H9 (cell line): ENCODE results near the gene SLC25A34. TPM values are rescaled to one million over a fixed set of nuclear protein-coding genes. Genes with fewer than 3 reads are reported as not detected.

ENCODE experiments used
- DNase-seq: peaks from one replicate; pipeline ENCODE4 v3.0.0-alpha.2; 2017
- H2AFZ ChIP-seq: one replicate; pipeline ENCODE4 v1.6.1; 2013; ENCODE audit warnings: mild to moderate bottlenecking, low read length, control low read depth, moderate library complexity
- H2AK5ac ChIP-seq: 2 replicates; pipeline ENCODE4 v1.6.1; 2013; ENCODE audit warnings: low read length, control low read depth, mixed read lengths; ENCODE audit not compliant: insufficient read length
- H2BK120ac ChIP-seq: one replicate; pipeline ENCODE4 v1.6.1; 2013; ENCODE audit warnings: low read depth, mild to moderate bottlenecking, low read length, control low read depth, inconsistent platforms; ENCODE audit not compliant: poor library complexity, severe bottlenecking
- H2BK12ac ChIP-seq: 2 replicates; pipeline ENCODE4 v1.6.1; 2013; ENCODE audit warnings: low read length, control low read depth, mixed read lengths, low read depth; ENCODE audit not compliant: insufficient read length
- H2BK15ac ChIP-seq: 2 replicates; pipeline ENCODE4 v1.6.1; 2013; ENCODE audit warnings: low read depth, low read length, control low read depth
- H2BK20ac ChIP-seq: one replicate; pipeline ENCODE4 v1.6.1; 2013; ENCODE audit warnings: low read depth, mild to moderate bottlenecking, low read length, control low read depth, inconsistent platforms; ENCODE audit not compliant: poor library complexity, severe bottlenecking
- H2BK5ac ChIP-seq: 2 replicates; pipeline ENCODE4 v1.6.1; 2013; ENCODE audit warnings: low read length, control low read depth, mixed read lengths; ENCODE audit not compliant: insufficient read length
- H3K14ac ChIP-seq: 2 replicates; pipeline ENCODE4 v1.6.1; 2013; ENCODE audit warnings: low read length, control low read depth; ENCODE audit not compliant: insufficient read depth
- H3K18ac ChIP-seq: 2 replicates; pipeline ENCODE4 v1.6.1; 2013; ENCODE audit warnings: low read depth, mild to moderate bottlenecking, mixed read lengths, low read length, control low read depth; ENCODE audit not compliant: insufficient read length
- H3K23ac ChIP-seq: 2 replicates; pipeline ENCODE4 v1.6.1; 2013; ENCODE audit warnings: low read length, control low read depth, mixed read lengths, low read depth; ENCODE audit not compliant: insufficient read length
- H3K23me2 ChIP-seq: 2 replicates; pipeline ENCODE4 v1.6.1; 2013; ENCODE audit warnings: low read depth, mild to moderate bottlenecking, mixed read lengths, low read length, control low read depth; ENCODE audit not compliant: insufficient read length, poor library complexity, severe bottlenecking
- H3K27ac ChIP-seq: 2 replicates; pipeline ENCODE4 v1.5.1; 2013; ENCODE audit warnings: low read length, control low read depth, mixed read lengths, low read depth; ENCODE audit not compliant: insufficient read length
- H3K27me3 ChIP-seq: 2 replicates; pipeline ENCODE4 v1.6.1; 2013; ENCODE audit warnings: low read length, control low read depth, inconsistent platforms; ENCODE audit not compliant: insufficient read depth
- H3K4ac ChIP-seq: 2 replicates; pipeline ENCODE4 v1.6.1; 2013; ENCODE audit warnings: low read depth, mild to moderate bottlenecking, control low read depth, inconsistent platforms, low read length, moderate library complexity
- H3K4me1 ChIP-seq: 2 replicates; pipeline ENCODE4 v1.6.1; 2013; ENCODE audit warnings: low read length, control low read depth, inconsistent platforms; ENCODE audit not compliant: insufficient read depth
- H3K4me2 ChIP-seq: 2 replicates; pipeline ENCODE4 v1.6.1; 2013; ENCODE audit warnings: low read length, control low read depth, mixed read lengths; ENCODE audit not compliant: insufficient read length, insufficient read depth
- H3K56ac ChIP-seq: 2 replicates; pipeline ENCODE4 v1.6.1; 2013; ENCODE audit warnings: low read depth, mild to moderate bottlenecking, mixed read lengths, low read length, control low read depth; ENCODE audit not compliant: insufficient read length
- H3K79me1 ChIP-seq: 2 replicates; pipeline ENCODE4 v1.6.1; 2013; ENCODE audit warnings: low read depth, mild to moderate bottlenecking, moderate library complexity, low read length, control low read depth, inconsistent platforms; ENCODE audit not compliant: insufficient read depth, poor library complexity, severe bottlenecking
- H3K79me2 ChIP-seq: 2 replicates; pipeline ENCODE4 v1.6.1; 2013; ENCODE audit warnings: low read length, control low read depth, inconsistent platforms; ENCODE audit not compliant: insufficient read depth
- H3K9ac ChIP-seq: 2 replicates; pipeline ENCODE4 v1.6.1; 2013; ENCODE audit warnings: low read length, control low read depth, mixed read lengths; ENCODE audit not compliant: insufficient read length; ENCODE audit errors: extremely low read depth
- H3K9me3 ChIP-seq: one replicate; pipeline ENCODE4 v1.6.1; 2013; ENCODE audit warnings: low read depth, low read length, inconsistent platforms; ENCODE audit not compliant: control insufficient read depth
- H3T11ph ChIP-seq: one replicate; pipeline ENCODE4 v1.6.1; 2013; ENCODE audit warnings: mild to moderate bottlenecking, low read length, control low read depth, inconsistent platforms
- H4K20me1 ChIP-seq: one replicate; pipeline ENCODE4 v1.6.1; 2013; ENCODE audit not compliant: control insufficient read depth, insufficient read length, insufficient read depth
- H4K5ac ChIP-seq: 2 replicates; pipeline ENCODE4 v1.6.1; 2013; ENCODE audit warnings: low read depth, mild to moderate bottlenecking, mixed read lengths, low read length, control low read depth; ENCODE audit not compliant: insufficient read length
- H4K8ac ChIP-seq: replicated peaks from 2 replicates; pipeline ENCODE4 v1.6.1; 2013; ENCODE audit warnings: low read length, control low read depth, mixed read lengths, low read depth; ENCODE audit not compliant: insufficient read length
- H4K91ac ChIP-seq: 2 replicates; pipeline ENCODE4 v1.6.1; 2013; ENCODE audit warnings: low read depth, mild to moderate bottlenecking, moderate library complexity, mixed read lengths, low read length, control low read depth; ENCODE audit not compliant: insufficient read length
- H3K27ac Mint-ChIP-seq, 3 experiments: 2 replicates in 2 of 3; 3 replicates in 1 of 3; pipeline ENCODE4 v1.8.0; 2020 to 2021; ENCODE audit warnings: mixed read lengths in 3 of 3, mild to moderate bottlenecking in 1 of 3, moderate library complexity in 1 of 3
- H3K27me3 Mint-ChIP-seq: 2 replicates; pipeline ENCODE4 v1.8.0; 2021; ENCODE audit warnings: low read depth, mild to moderate bottlenecking, moderate library complexity, mixed read lengths
- H3K36me3 Mint-ChIP-seq, 3 experiments: 2 replicates in 2 of 3; 3 replicates in 1 of 3; pipeline ENCODE4 v1.8.0; 2020 to 2021; ENCODE audit warnings: low read depth in 3 of 3, mixed read lengths in 3 of 3; ENCODE audit not compliant: insufficient read depth in 1 of 3
- H3K4me1 Mint-ChIP-seq, 2 experiments: 2 replicates each; pipeline ENCODE4 v1.8.0; 2020; ENCODE audit warnings: mixed read lengths in 2 of 2
- H3K4me3 Mint-ChIP-seq, 2 experiments: 2 replicates in 1 of 2; 3 replicates in 1 of 2; pipeline ENCODE4 v1.8.0; 2020 to 2021; ENCODE audit warnings: mild to moderate bottlenecking in 2 of 2, mixed read lengths in 2 of 2, moderate library complexity in 1 of 2
- H3K9me3 Mint-ChIP-seq, 2 experiments: 2 replicates in 1 of 2; 3 replicates in 1 of 2; pipeline ENCODE4 v1.8.0; 2020; ENCODE audit warnings: mild to moderate bottlenecking in 2 of 2, mixed read lengths in 2 of 2, moderate library complexity in 1 of 2
- CTCF ChIP-seq: fragments of 200-600 bp; sonication (generic); conservative IDR thresholded peaks from 3 replicates; pipeline ENCODE4 v1.8.0; 2021; ENCODE audit warnings: antibody characterized with exemption, mild to moderate bottlenecking
- WGBS: extraction: QIAGEN DNeasy Blood & Tissue Kit; methylation state at CpG from one replicate; pipeline ENCODE4 v1.1.7; 2013; ENCODE audit warnings: missing lambda C conversion rate, low lambda C conversion rate, mixed read lengths; ENCODE audit not compliant: insufficient read length; ENCODE audit errors: extremely low coverage; 5-methylcytosine and 5-hydroxymethylcytosine counted together
- total RNA-seq: library from RNA; stranded (reverse); gene quantifications from 2 replicates; pipeline ENCODE4 v1.2.1, GENCODE V29; 2021

Gene SLC25A34
- total RNA-seq, 1 experiment from 2014 or later: 1.5 TPM

- Histone ChIP-seq H3K23me2 (no peaks in the 10 kb centered on the region), H3K27ac (no peak overlapping the region), H2AK5ac (no peak overlapping the region), H4K91ac (no peak overlapping the region), H4K20me1 (no peaks in the 10 kb centered on the region), H3T11ph (no peak overlapping the region), H3K23ac (no peak overlapping the region), H2BK120ac (no peak overlapping the region), H2BK15ac (no peak overlapping the region), H3K14ac (no peak overlapping the region), H2BK12ac (no peak overlapping the region), H3K79me1 (no peaks in the 10 kb centered on the region), H3K56ac (no peak overlapping the region), H3K79me2 (no peaks in the 10 kb centered on the region), H3K4me2 (no peak overlapping the region), H2BK20ac (no peak overlapping the region), H3K4ac (no peak overlapping the region), H3K27me3 (no peaks in the 10 kb centered on the region), H2BK5ac (no peak overlapping the region), H4K8ac (no peak overlapping the region), H3K9me3 (no peaks in the 10 kb centered on the region), H3K9ac (no peak overlapping the region), H3K18ac (no peak overlapping the region), H3K4me1 (no peaks in the 10 kb centered on the region), H4K5ac (no peak overlapping the region), H2AFZ (no peak overlapping the region)
- H3K27me3 Mint-ChIP-seq: no peaks in the 10 kb centered on the region
- peaks cover 9 to 35% (median 29%) of the 10 kb centered on the region in 3 experiments; a peak in 5 of 7 replicates for H3K36me3 Mint-ChIP-seq
- H3K27ac Mint-ChIP-seq: no peak overlapping the region
- peaks cover 3% of the 10 kb centered on the region in 2 experiments for H3K4me1 Mint-ChIP-seq
- no peaks in the 10 kb centered on the region for H3K9me3 Mint-ChIP-seq
- no peak for TF ChIP-seq CTCF
- no CpG with 5 or more reads among the region's 7 CpGs for WGBS
- no peak for DNase-seq
- no peak overlapping the region for H3K4me3 Mint-ChIP-seq
Observed at GRCh38 chr1:15732686-15733081, 3.4 kb upstream of the SLC25A34 start.
